Activated naive CD4-positive, alpha-beta T cell treated with anti-CD3 and anti-CD28 coated beads, Interleukin-2, amount 50 U/mL, for 72 hours (primary cell): ENCODE data around the gene KIAA1549. TPM values are rescaled to one million over a fixed set of nuclear protein-coding genes. Genes with fewer than 3 reads are reported as not detected.
"Not testable (repeated sequence)": the region's sequence is repeated elsewhere in the genome, so short reads cannot be mapped to it uniquely, and the experiment has no call there.

ENCODE experiments used
- ATAC-seq, 2 donors: fragments of 150-1000 bp; cut with Tn5 transposase; 2 replicates each; pipeline ENCODE4 v1.10.0; 2021; ENCODE audit warnings: mild to moderate bottlenecking in 2 of 2, moderate library complexity in 2 of 2
- DNase-seq, 2 donors: peaks; one replicate each; pipeline ENCODE4 v3.0.0; 2021 to 2022; ENCODE audit warnings: low spot score in 2 of 2
- H3K27ac Mint-ChIP-seq, 2 donors: one replicate each; pipeline ENCODE4 v1.8.0; 2022; ENCODE audit warnings: mild to moderate bottlenecking in 2 of 2, mixed read lengths in 2 of 2
- H3K36me3 Mint-ChIP-seq, 2 donors: one replicate each; pipeline ENCODE4 v1.8.0; 2022; ENCODE audit warnings: mixed read lengths in 2 of 2
- H3K9me3 Mint-ChIP-seq, 2 donors: one replicate each; pipeline ENCODE4 v1.8.0; 2022; ENCODE audit warnings: mixed read lengths in 2 of 2
- total RNA-seq, 2 donors: library from RNA; stranded (reverse); gene quantifications; one replicate each; pipeline ENCODE4 v1.2.3, GENCODE V29; 2022

Gene KIAA1549
- total RNA-seq, 2 donors from 2014 or later: 1.1 to 1.2 TPM

DNA sequence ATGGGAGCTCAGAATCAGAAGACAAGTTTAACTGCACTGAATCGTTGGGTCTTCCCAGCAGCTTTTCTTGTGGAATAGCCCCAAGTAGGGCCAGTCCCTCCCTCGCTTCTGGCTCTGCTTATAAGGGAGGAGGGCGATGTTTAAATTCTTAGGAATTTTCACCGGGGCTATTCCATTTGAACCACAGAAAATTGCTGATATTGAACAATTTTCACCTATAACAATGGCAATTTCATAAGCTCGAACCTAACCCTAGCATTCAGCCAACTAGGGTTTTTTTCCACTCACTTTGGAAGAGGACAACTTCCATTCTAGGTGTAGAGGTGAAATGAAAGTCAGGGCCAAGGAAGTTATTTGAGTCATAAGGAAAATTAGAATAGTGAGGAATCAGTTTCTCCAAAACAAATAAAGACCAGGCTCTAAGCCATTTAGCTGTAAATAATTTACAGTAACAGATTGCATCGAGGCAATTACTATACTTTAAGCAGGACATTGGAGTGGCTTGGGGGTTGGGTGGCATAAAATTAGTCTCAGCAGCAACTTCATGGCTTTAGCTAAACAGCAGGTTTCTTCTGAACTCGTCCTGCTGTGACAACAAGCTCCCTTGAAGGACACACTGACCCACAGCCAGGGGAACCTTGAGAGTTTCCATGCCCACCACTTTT lies 181.7 kb downstream of the KIAA1549 start:
- Mint-ChIP-seq H3K9me3 (peaks cover 0 to 5% of the 10 kb centered on the region in 2 donors), H3K36me3 (peaks cover 0 to 6% of the 10 kb centered on the region in 2 donors), H3K27ac (no peak overlapping the region)
- ATAC-seq (no peak), DNase-seq (no peak)

DNA sequence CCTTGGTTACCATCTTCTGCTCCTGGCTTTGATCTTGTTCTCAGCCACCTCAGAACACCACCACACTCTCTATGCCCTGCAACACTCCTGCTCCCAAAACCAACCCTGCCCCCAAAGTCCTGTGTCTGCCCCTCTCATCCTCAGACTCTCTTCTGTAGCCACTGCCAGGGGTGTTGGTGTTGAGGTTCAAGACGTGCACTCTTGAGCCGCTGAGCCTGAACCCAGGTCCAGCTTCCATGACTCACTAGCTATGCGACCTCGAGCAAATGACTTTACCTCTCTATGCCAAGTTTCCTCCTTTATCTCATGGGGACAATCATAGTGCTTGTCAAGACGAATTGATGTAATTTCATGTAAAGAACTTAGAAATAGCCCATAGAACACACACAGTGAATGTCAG lies 182.4 kb downstream of the KIAA1549 start:
- no peak for DNase-seq
- ATAC-seq: no peak
- Mint-ChIP-seq H3K36me3 (peaks cover 0 to under 1% of the 10 kb centered on the region in 2 donors), H3K27ac (no peak overlapping the region), H3K9me3 (peaks cover 0 to 5% of the 10 kb centered on the region in 2 donors)

DNA sequence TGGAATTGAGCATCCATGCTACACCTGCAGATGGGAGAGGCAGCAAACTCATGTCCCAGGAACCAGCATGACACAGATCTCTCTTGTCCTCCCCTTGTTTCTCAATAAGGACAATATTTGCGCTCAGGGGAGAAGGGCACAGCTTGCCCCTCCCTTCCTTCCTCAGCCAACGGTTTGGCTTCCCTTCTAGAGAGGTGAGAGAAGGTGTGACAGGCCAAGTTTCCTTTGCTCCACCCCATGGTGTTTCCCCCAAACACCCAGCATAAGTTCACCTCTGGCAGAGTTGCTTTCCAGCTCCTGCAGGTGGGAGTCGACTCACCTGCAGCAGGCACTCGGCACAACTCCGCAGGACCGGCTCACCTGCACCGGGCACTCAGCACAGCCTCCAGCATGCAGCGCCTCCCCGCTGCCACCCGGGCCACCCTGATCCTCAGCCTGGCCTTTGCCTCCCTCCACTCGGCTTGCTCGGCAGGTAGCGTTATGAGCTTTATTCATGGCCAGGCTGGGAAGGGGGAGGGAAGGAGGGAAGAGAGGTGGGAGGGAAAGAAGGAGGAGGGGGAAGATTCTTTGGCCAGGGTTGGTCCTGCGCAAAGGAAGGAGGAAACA lies 183.4 kb downstream of the KIAA1549 start, which contains the start of the genes ATP6V0A4 and TMEM213:
TSS of gene ATP6V0A4 (minus strand) at position 482 of the 606 bp plus-strand sequence. CDS start 26,949 bp downstream, outside the sequence.
TSS of gene TMEM213 (plus strand) at position 280 of the 606 bp plus-strand sequence. CDS start at position 391, 111 bp downstream.
- ATAC-seq: no peak
- no peak within 1 kb of the TSS for H3K27ac Mint-ChIP-seq
- no peak for DNase-seq
- no peaks in the 10 kb centered on the region for H3K36me3 Mint-ChIP-seq
- H3K9me3 Mint-ChIP-seq: peaks cover 0 to 5% of the 10 kb centered on the region in 2 donors

DNA sequence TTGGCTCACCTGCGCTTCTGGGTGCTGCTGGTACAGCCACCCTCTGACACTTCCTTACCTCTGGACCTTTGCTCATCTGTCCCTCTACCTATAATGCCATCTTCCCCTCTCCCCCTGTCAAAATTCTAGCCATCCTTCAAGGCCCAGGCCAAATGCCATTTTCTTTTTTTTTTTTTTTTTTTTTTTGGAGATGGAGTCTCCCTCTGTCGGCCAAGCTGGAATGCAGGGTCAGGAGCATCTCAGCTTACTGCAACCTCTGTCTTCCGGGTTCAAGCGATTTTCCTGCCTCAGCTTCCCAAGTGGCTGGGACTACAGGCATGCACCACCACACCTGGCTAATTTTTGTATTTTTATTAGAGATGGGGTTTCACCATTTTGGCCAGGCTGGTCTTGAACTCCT lies 184.1 kb downstream of the KIAA1549 start:
- not testable (repeated sequence) for H3K9me3 Mint-ChIP-seq, H3K36me3 Mint-ChIP-seq, H3K27ac Mint-ChIP-seq, ATAC-seq, DNase-seq

DNA sequence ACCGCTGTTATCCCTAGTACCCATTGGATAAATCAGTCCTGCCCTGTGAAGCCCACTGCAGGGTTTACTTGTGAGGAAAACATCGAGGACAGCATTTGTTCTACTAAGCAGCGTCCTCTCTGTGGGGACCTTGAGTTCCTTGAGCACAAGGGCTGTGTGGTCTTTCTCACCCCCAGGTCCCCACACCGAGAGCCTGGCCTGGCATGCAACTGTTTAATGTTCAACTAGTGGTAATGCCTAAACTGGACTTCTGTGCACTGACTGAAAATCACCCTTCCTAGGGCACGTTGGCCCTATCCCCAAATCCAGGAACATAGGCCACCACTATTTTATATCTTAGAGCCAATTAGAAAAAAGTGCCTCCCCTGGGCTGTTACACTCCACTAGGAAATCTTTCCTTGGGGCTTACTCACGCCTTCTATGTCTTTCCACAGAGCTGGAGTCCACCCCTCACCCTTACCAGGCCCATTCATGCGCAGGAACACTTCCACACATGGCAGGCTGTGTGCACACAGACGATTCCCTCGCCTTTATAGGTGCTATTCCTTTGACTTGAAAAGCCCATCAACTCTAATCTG lies 185.1 kb downstream of the KIAA1549 start:
- H3K36me3 Mint-ChIP-seq: peaks cover 4 to 5% of the 10 kb centered on the region in 2 donors
- no peak for ATAC-seq
- DNase-seq: no peak

DNA sequence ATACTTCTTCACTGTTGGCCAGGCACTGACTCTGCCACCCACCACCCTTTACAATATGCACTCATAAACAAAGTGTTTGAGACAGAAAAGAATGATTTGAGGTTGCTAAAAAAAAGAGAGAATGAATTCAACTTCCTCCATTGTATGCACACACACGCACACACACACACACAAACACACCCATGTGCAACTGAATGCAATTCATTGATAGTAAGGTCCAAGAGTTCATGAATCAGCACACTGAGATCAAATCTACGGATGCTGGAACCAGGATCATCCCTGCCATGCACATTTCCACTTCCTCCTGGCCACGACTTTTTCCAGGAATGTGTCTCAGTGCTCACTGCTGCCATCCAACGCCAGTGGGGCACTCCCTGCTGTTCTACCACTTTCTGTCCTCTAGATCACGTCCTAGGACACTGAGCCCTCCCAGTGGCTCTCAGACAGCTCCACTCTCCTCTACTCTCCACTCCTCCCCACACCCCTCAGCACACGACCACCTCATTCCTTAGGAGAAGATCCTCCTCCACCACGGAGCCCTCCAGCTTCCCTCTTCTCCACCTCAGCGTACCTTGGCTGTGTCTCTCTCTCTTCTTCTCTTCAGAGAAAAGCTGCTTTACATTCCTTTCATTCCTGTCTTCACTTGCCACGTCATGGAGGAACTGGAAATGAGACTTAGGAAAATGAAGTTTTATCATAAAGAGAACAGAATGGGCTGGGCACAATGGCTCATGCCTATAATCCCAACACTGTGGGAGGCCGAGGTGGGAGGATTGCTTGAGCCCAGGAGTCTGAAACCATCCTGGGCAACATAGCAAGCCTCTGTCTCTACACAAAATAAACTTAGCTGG lies 195.4 kb downstream of the KIAA1549 start:
- no peak overlapping the region for H3K27ac Mint-ChIP-seq
- DNase-seq (no peak), ATAC-seq (no peak)
- H3K9me3 Mint-ChIP-seq: peaks cover 10 to 26% of the 10 kb centered on the region in 2 donors
- peaks cover 20 to 23% of the 10 kb centered on the region in 2 donors for H3K36me3 Mint-ChIP-seq

More for the DNA sequence above, 185.1 kb downstream of the KIAA1549 start:
- Mint-ChIP-seq H3K9me3 (peaks cover 0 to 11% of the 10 kb centered on the region in 2 donors), H3K27ac (no peak overlapping the region)

DNA sequence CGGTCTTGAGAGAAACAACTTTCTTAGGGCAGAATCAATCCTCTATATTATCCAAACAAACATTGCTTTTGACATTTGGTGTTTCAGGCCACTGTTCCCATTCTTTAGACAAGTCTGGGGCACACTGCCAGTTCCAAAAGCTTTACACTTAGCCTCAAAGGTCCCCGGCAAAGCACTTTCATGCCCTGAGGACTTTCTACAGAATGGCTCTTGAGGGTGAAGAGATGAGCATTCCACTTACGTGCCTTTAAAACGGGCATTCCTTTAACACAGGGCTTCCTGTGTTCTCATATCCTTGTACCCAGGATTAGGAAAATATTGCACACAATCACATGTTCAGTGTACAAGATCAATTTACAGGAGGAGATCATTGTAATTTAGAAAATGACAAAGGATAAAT lies 196.5 kb downstream of the KIAA1549 start:
- Mint-ChIP-seq H3K27ac (no peak overlapping the region), H3K36me3 (peaks cover 17 to 22% of the 10 kb centered on the region in 2 donors), H3K9me3 (peaks cover 13 to 23% of the 10 kb centered on the region in 2 donors)
- ATAC-seq: no peak
- no peak for DNase-seq

Other genes with a start within 250 kb of the KIAA1549 start
- gene TMEM213, start 183.4 kb downstream of the KIAA1549 start, total RNA-seq: under 1 TPM in 1 of 2 donors, not detected in 1; 0.18 TPM
- gene ATP6V0A4, start 183.2 kb downstream of the KIAA1549 start, total RNA-seq: under 1 TPM in 1 of 2 donors, not detected in 1; 0.33 TPM
- gene ZC3HAV1L, start 54.7 kb upstream of the KIAA1549 start, total RNA-seq: 10 to 100 TPM in 1 of 2 donors, 1 to 10 TPM in 1; 2.0 to 22.6 TPM
- gene ZC3HAV1, start 128.3 kb upstream of the KIAA1549 start, total RNA-seq: 100 to 1,000 TPM in 1 of 2 donors, 10 to 100 TPM in 1; 97.8 to 167 TPM
- 10 to 100 TPM; 11.6 to 14.3 TPM for gene UBN2, start 249.8 kb upstream of the KIAA1549 start, total RNA-seq